ENCODE results near the gene BCL7A. TPM values are rescaled to one million over a fixed set of nuclear protein-coding genes. Genes with fewer than 3 reads are reported as not detected.

BCL7A gene
- total RNA-seq, 4 donors from 2014 or later: 0.75 to 6.8 (median 6.3) TPM

GRCh38 chr12:122072031-122072970 lies 50.6 kb downstream of the BCL7A start:
- Histone ChIP-seq H3K9me3 (no peaks in the 10 kb centered on the region), H3K4me3 (no peak overlapping the region), H3K27me3 (no peaks in the 10 kb centered on the region), H3K4me1 (peaks cover 17 to 51% (median 35%) of the 10 kb centered on the region in 4 donors), H3K36me3 (no peaks in the 10 kb centered on the region), H3K27ac (peak overlapping the region; percentile 70 to 88 (median 76))
- DNase-seq: no peak
- in situ Hi-C loops (cut with MboI; ENCODE audit: low pct_ligation_motif_present in 1 of 4, low pct_unique_long_range_greater_than_20kb in 1 of 4, low sequenced_read_pairs in 3 of 4): no loop called here
- 61 to 67% methylated on average over 2 to 11 of the region's 11 CpGs for WGBS, 2 donors (ENCODE audit: low coverage in 1 of 2)
- no peak for TF ChIP-seq POLR2A (IDR thresholded peaks at IDR 0.05)
- no peak for TF ChIP-seq EP300 (IDR thresholded peaks at IDR 0.05; ENCODE audit: low read depth)
- TF ChIP-seq POLR2AphosphoS5 (IDR thresholded peaks at IDR 0.05): peak in 2 of 3 donors; percentile 61 to 63
- TF ChIP-seq CTCF (IDR thresholded peaks at IDR 0.05): peak in 1 of 5 experiments; percentile 69
- intact Hi-C loops (cut with DNase I; ENCODE audit: low total_unique reads): no loop called here

- peak overlapping the region in 1 of 4 donors; percentile 88 for H3K27ac ChIP-seq
- H3K27me3 ChIP-seq: no peaks in the 10 kb centered on the region
- H3K36me3 ChIP-seq: no peaks in the 10 kb centered on the region
- in situ Hi-C loops (cut with MboI; ENCODE audit: low pct_ligation_motif_present in 1 of 4, low pct_unique_long_range_greater_than_20kb in 1 of 4, low sequenced_read_pairs in 3 of 4): no loop called here
- TF ChIP-seq POLR2A (IDR thresholded peaks at IDR 0.05): no peak
- no peak for TF ChIP-seq CTCF (IDR thresholded peaks at IDR 0.05)
- TF ChIP-seq EP300 (IDR thresholded peaks at IDR 0.05; ENCODE audit: low read depth): no peak
- TF ChIP-seq POLR2AphosphoS5 (IDR thresholded peaks at IDR 0.05): no peak
- intact Hi-C loops (cut with DNase I; ENCODE audit: low total_unique reads): no loop called here
- H3K9me3 ChIP-seq: no peaks in the 10 kb centered on the region
- H3K4me3 ChIP-seq: no peak overlapping the region
- peaks cover 23 to 45% (median 32%) of the 10 kb centered on the region in 4 donors for H3K4me1 ChIP-seq
- DNase-seq: no peak
- 91 to 100% methylated on average over 1 of the region's 1 CpG for WGBS, 2 donors (ENCODE audit: low coverage in 1 of 2)
Observed at GRCh38 chr12:122073815-122074214, 52.1 kb downstream of the BCL7A start.

- H3K4me3 ChIP-seq: no peak overlapping the region
- H3K27ac ChIP-seq: peak overlapping the region; percentile 90 to 95 (median 94)
- 41 to 56% methylated on average over 4 to 10 of the region's 10 CpGs for WGBS, 2 donors (ENCODE audit: low coverage in 1 of 2)
- in situ Hi-C loops (cut with MboI; ENCODE audit: low pct_ligation_motif_present in 1 of 4, low pct_unique_long_range_greater_than_20kb in 1 of 4, low sequenced_read_pairs in 3 of 4) (no loop called here), intact Hi-C loops (cut with DNase I; ENCODE audit: low total_unique reads) (no loop called here)
- H3K4me1 ChIP-seq: peaks cover 19 to 48% (median 38%) of the 10 kb centered on the region in 4 donors
- peak; percentile 69 for DNase-seq
- no peaks in the 10 kb centered on the region for H3K27me3 ChIP-seq
- H3K36me3 ChIP-seq: no peaks in the 10 kb centered on the region
- H3K9me3 ChIP-seq: no peaks in the 10 kb centered on the region
- TF ChIP-seq CTCF (IDR thresholded peaks at IDR 0.05) (no peak), EP300 (IDR thresholded peaks at IDR 0.05; ENCODE audit: low read depth) (no peak)
Observed at GRCh38 chr12:122076743-122077495, 55.2 kb downstream of the BCL7A start.

Data from transverse colon (tissue), 4 donors.